Prostate gland (tissue), 2 donors: ENCODE data around the gene RUNDC3A. TPM values are rescaled to one million over a fixed set of nuclear protein-coding genes. Genes with fewer than 3 reads are reported as not detected.

Experiments
- DNase-seq: peaks from one replicate; pipeline ENCODE4 v3.0.0-alpha.2; 2019; ENCODE audit warnings: low spot score
- H3K27ac ChIP-seq, 2 donors: fragments of 200-600 bp; sonication (generic); 2 replicates each; pipeline ENCODE4 v1.5.1; 2017 to 2019
- H3K27me3 ChIP-seq: fragments of 200-600 bp; sonication (generic); replicated peaks from 2 replicates; pipeline ENCODE4 v1.5.1; 2019; ENCODE audit not compliant: insufficient read depth
- H3K36me3 ChIP-seq, 2 donors: fragments of 200-600 bp; sonication (generic); 1 replicate in 1 of 2; 2 replicates in 1 of 2; pipeline versions ENCODE4 v1.5.1 to v1.8.1; 2017 to 2019
- H3K4me1 ChIP-seq: fragments of 200-600 bp; sonication (generic); replicated peaks from 2 replicates; pipeline ENCODE4 v1.5.1; 2019
- H3K4me3 ChIP-seq, 2 donors: fragments of 200-600 bp; sonication (generic); 2 replicates each; pipeline ENCODE4 v1.5.1; 2017 to 2019
- H3K9me3 ChIP-seq: fragments of 200-600 bp; sonication (generic); 2 replicates; pipeline ENCODE4 v1.5.1; 2017
- CTCF ChIP-seq, 4 experiments: fragments of 200-600 bp in 2 of 4; fragments of 450-650 bp in 2 of 4; sonication (generic) in 2 of 4; IDR thresholded peaks; 1 replicate in 3 of 4; 2 replicates in 1 of 4; pipeline ENCODE4 v1.5.1; 2016 to 2019; ENCODE audit warnings: antibody characterized with exemption in 4 of 4, mild to moderate bottlenecking in 2 of 4, moderate library complexity in 2 of 4
- POLR2A ChIP-seq: fragments of 450-650 bp; IDR thresholded peaks from one replicate; pipeline ENCODE4 v1.6.1; 2016; ENCODE audit warnings: antibody characterized with exemption, mild to moderate bottlenecking
- POLR2AphosphoS5 ChIP-seq: sonication (generic); formaldehyde crosslinking; IDR thresholded peaks from one replicate; pipeline ENCODE4 v1.6.1; 2017; ENCODE audit warnings: antibody characterized with exemption
- WGBS: methylation state at CpG from one replicate; pipeline ENCODE4 v1.1.5; 2018; 5-methylcytosine and 5-hydroxymethylcytosine counted together
- intact Hi-C: fragments of 100-400 bp; cut with DNase I; formaldehyde crosslinking; loops from one replicate; pipeline ENCODE4 v1.14.2; 2022
- total RNA-seq, 2 donors: library from RNA; depleted of rRNA; stranded (reverse); fragments of >200 nt; gene quantifications; one replicate each; pipeline ENCODE4 v1.1.0, GENCODE V29; 2016

Gene RUNDC3A
- total RNA-seq, 2 donors from 2014 or later, result 0.68 to 2.9 TPM

GRCh38 chr17:44283344-44284023 is 24.9 kb upstream of the RUNDC3A start:
- TF ChIP-seq CTCF (IDR thresholded peaks at IDR 0.05) (no peak), POLR2AphosphoS5 (no peak), POLR2A (no peak)
- intact Hi-C loops, result no loop called here

GRCh38 chr17:44284024-44284400 is 24.4 kb upstream of the RUNDC3A start:
- Histone ChIP-seq H3K9me3 (no peaks in the 10 kb centered on the region), H3K4me3 (no peak overlapping the region), H3K4me1 (no peaks in the 10 kb centered on the region), H3K27me3 (no peaks in the 10 kb centered on the region), H3K36me3 (no peaks in the 10 kb centered on the region), H3K27ac (no peak overlapping the region)
- intact Hi-C loops, result no loop called here
- 87% methylated on average over 4 of the region's 4 CpGs for WGBS
- no peak for TF ChIP-seq POLR2A
- TF ChIP-seq CTCF (IDR thresholded peaks at IDR 0.05), result no peak
- no peak for TF ChIP-seq POLR2AphosphoS5
- DNase-seq, result no peak

More at GRCh38 chr17:44283344-44284023, 24.9 kb upstream of the RUNDC3A start:
- Histone ChIP-seq H3K9me3 (no peaks in the 10 kb centered on the region), H3K27me3 (no peaks in the 10 kb centered on the region), H3K4me3 (no peak overlapping the region), H3K36me3 (no peaks in the 10 kb centered on the region), H3K4me1 (no peaks in the 10 kb centered on the region), H3K27ac (no peak overlapping the region)
- no peak for DNase-seq
- 79% methylated on average over 8 of the region's 8 CpGs for WGBS

- H3K4me3 ChIP-seq, result no peak overlapping the region
- H3K27ac ChIP-seq, result no peak overlapping the region
- H3K36me3 ChIP-seq, result no peaks in the 10 kb centered on the region
- no peaks in the 10 kb centered on the region for H3K9me3 ChIP-seq
- no peaks in the 10 kb centered on the region for H3K27me3 ChIP-seq
- intact Hi-C loops, result no loop called here
- no peaks in the 10 kb centered on the region for H3K4me1 ChIP-seq
- 65% methylated on average over 8 of the region's 8 CpGs for WGBS
- TF ChIP-seq POLR2AphosphoS5, result no peak
- TF ChIP-seq CTCF (IDR thresholded peaks at IDR 0.05), result no peak
- TF ChIP-seq POLR2A, result no peak
- DNase-seq, result no peak
Measured at GRCh38 chr17:44287651-44288050, 20.8 kb upstream of the RUNDC3A start.

DNA sequence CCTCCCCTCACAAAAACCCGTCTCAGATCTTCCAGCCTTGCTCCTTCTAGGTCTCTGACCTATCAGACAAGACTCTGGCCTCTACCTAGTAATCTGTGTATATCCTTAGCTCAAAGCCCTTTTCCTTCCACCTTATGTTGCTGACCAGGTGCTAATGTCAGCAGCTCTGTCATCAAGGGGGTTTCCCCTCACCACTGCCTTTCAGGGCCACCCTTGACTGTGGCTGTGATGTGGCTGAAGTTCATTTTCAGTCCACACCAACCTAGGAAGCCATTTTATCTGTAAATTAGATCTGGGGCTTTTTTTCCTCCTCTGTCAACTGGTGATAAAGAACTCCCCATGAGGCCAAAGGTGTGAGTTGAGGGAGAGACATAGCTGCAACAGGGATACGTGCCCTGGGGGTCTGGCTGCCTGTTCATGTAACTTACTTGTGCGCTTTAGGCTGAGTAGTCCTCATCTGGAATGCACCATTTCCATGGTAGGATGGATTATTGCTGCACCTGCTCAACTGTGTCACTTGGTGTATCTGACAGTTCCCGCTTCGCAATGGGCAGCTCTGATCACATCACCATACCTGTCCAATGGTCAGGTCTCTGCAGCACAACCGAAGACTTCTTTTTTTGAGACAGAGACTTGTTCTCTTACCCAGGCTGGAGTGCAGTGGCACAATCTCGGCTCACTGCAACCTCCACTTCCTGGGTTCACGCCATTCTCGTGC is 14.7 kb upstream of the RUNDC3A start:
- Histone ChIP-seq H3K27me3 (no peaks in the 10 kb centered on the region), H3K36me3 (no peaks in the 10 kb centered on the region), H3K9me3 (no peaks in the 10 kb centered on the region), H3K4me1 (no peaks in the 10 kb centered on the region), H3K27ac (no peak overlapping the region), H3K4me3 (no peak overlapping the region)
- intact Hi-C loops, result no loop called here
- 88% methylated on average over 9 of the region's 9 CpGs for WGBS
- no peak for DNase-seq
- TF ChIP-seq CTCF (IDR thresholded peaks at IDR 0.05) (no peak), POLR2A (no peak), POLR2AphosphoS5 (no peak)

GRCh38 chr17:44297975-44298374 is 10.4 kb upstream of the RUNDC3A start:
- no peak for TF ChIP-seq CTCF (IDR thresholded peaks at IDR 0.05)
- no peak for TF ChIP-seq POLR2A
- TF ChIP-seq POLR2AphosphoS5, result no peak
- DNase-seq, result no peak
- H3K9me3 ChIP-seq, result no peaks in the 10 kb centered on the region
- no peaks in the 10 kb centered on the region for H3K27me3 ChIP-seq
- H3K27ac ChIP-seq, result no peak overlapping the region
- intact Hi-C loops, result no loop called here
- no peaks in the 10 kb centered on the region for H3K36me3 ChIP-seq
- H3K4me1 ChIP-seq, result no peaks in the 10 kb centered on the region
- 76% methylated on average over 3 of the region's 3 CpGs for WGBS
- H3K4me3 ChIP-seq, result no peak overlapping the region
